NOMO-1 (cell line): Measurements from ENCODE around the gene KRTAP10-8.
"Not testable (repeated sequence)": the region's sequence is repeated elsewhere in the genome, so short reads cannot be mapped to it uniquely, and the experiment has no call there.

ENCODE experiments used
- DNase-seq, 2 experiments: peaks; one replicate each; lab custom pipeline; 2025; ENCODE audit not compliant: unreplicated experiment in 2 of 2; lab: John Stamatoyannopoulos, UW

KRTAP10-8 gene

DNA sequence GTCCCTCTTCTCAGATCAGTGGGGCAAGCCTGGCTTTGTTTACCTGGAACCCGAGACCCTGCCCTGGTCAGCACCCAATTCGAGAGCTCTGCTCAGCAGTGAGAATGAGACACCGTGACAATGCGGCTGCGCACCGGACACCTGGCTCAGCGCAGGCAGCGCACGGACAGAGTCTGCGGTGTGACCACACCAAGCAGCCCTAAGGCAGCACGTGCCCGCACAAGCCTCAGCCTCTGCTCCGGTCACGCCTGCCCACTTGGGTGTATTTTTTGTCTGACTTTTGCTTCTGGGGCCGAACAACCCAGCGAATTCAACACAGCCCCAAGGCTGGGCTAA, 4.7 kb downstream of the KRTAP10-8 start:
- DNase-seq, result no peak

DNA sequence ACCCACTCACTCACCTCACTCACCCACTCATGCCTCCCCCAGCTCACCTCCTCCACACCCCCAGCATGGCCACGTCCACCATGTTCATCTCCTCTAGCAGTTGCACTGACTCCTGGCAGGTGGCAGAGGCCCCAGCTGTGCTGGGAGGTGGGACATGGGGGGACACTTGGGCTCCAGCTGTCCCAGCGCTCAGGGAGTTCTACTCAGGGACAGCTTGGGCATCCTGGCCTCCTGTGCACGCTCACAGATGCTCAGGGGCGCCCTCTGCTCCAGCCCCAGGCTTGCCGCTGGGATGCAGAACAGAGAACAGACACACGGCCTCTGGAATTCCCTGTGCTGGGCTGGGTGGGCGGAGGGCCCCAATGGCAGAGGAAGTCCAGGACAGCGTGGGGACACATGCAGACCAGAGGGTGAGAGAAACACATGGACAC, 5.2 kb downstream of the KRTAP10-8 start:
- no peak for DNase-seq

DNA sequence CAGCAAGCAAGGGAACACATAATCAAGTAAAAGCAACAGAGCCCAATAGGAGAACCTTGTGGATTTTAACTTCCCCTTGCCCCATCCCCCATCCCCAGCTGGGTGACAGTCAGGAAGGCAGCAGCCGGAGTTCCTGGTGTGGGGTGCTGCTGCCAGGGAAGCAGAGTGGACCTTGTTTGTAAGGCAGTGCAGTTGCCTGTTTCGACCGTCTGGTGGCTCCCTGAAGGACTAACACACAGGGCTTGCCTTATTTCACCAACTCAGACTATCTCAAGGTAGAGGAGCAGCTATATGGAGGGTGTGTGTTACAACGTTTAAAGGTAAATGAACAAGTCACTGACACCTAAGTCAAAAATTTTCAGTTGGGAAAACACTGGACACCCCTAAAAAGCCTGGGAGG, 6.6 kb downstream of the KRTAP10-8 start:
- DNase-seq, result no peak

DNA sequence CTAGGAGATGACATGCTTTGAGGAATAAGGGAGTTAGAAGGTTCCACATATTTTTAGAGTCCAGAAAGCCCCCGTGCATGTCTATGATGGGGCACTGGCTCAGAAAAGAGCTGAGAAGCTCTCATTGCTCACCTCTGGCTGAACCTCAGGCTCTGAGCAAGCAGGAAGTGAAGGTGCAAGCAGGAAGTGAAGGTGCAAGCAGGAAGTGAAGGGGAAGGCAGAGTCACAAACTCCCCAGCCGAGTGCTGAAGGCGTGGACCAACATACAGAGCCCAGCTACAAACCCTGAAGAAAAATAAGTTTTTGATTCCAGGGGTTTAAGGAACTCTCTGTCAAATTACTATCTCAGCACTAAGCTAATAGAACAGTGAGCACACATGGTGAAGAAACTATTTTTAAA, 7.0 kb downstream of the KRTAP10-8 start:
- DNase-seq, result no peak

DNA sequence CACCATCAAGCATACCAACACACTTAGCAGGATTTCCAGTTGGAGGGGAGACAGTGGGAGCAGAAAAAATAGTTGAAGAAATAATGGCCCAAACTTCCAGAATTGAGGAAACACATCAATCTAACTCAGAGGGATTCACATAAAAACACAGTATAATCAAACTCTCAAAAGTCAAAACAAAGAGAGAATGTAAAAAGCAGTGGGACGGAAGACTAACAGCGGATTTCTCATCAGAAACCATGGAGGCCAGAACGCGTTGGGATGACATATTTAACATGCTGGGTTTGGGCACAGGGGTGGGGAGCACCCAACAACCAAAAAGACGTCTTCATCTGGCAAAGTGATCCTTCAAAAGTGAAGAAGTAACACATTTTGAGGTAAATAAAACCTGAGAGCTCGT, 8.0 kb downstream of the KRTAP10-8 start:
- no peak for DNase-seq

DNA sequence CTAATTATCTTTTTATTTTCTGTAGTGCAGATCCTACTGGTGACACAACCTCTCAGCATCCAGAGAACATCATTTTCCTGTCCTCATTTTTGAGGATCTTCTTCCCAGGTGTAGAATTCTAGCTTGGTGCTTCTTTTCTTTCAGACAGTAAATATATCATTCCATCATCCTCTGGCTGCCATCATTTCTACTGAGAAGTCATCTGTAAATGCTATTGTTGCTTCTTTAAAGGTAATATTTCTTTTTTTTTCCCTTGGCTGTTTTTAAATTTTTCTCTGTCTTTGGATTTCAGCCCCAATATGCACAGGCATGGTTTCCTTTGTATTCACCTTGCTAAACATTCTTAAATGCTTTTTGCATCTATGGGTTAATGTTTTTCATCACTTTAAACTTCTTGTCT, 11.7 kb downstream of the KRTAP10-8 start:
- no peak for DNase-seq

DNA sequence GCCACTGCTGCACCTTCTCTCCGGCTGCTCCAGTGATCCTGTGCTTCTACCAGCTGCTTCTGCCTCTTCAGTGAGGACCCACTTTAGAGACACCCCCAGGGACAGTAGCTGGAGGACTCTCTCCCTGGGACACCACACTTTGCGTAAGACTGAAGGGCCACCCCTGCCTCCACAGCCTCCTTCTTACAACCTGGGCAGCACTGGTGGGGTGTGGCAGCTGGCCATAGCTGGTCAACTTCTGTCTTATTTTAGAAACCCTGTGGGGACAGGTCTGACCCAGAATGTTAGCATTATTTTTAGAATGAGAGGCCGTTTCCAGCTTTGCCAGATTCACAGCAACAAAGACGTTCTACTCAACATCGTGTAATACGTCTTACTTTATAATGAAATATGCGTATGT, 13.9 kb downstream of the KRTAP10-8 start:
- no peak for DNase-seq

DNA sequence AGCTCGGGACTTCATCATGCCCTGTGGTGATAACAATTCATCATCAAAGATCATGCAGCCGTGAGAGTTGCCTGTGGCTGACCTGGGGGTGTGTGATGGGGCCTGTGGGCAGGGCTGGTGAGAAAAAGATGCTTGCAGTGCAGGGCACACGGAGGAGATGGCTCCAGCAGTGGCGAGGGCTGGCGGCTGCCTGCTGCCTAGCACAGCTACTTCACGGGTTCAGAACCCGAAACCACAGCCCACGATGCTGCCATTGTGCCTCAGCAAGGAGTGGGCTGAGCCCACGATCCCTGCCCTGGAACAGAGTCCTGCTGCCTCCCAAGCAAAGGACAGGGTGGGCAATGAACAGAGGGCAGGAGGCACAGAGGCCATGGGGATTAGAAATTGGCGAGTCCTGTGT, 14.4 kb downstream of the KRTAP10-8 start:
- DNase-seq, result no peak

DNA sequence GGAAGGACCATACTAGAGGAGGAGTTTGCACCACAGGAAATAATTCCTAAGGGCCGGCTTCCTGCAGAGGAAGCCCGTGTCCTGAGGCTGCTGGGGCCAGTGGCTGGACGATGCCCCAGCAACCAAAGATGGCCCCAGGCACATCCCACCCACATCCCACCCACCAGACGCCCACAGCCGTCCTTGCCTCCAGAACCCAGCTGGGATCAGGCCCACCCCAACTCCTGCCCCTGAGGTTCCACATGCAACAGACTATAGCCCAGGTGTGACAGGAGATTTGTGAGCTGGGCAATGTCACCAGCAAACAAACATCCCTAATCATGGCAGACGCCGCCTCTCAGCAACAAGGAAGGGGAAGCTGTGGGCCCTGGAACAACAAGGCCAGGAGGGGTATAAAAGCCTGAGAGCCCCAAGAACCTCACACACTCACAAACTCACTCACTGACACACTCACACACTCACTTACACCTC, 14.8 kb downstream of the KRTAP10-8 start, which contains the start of gene KRTAP10-9:
Gene KRTAP10-9, plus strand, starts transcription at position 421 of the 471 bp plus-strand sequence. CDS start 79 bp downstream, outside the sequence.
- no peak for DNase-seq

DNA sequence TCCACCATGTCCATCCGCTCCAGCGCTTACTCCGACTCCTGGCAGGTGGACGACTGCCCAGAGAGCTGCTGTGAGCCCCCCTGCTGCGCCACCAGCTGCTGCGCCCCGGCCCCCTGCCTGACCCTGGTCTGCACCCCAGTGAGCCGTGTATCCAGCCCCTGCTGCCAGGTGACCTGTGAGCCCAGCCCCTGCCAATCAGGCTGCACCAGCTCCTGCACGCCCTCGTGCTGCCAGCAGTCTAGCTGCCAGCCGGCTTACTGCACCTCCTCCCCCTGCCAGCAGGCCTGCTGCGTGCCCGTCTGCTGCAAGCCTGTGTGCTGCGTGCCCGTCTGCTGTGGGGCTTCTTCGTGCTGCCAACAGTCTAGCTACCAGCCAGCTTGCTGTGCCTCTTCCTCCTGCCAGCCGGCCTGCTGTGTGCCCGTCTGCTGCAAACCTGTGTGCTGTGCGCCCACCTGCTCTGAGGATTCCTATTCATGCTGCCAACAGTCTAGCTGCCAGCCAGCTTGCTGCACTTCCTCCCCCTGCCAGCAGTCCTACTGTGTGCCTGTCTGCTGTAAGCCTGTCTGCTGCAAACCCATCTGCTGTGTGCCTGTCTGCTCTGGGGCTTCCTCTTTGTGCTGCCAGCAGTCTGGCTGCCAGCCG, 15.4 kb downstream of the KRTAP10-8 start:
- not testable (repeated sequence) for DNase-seq

DNA sequence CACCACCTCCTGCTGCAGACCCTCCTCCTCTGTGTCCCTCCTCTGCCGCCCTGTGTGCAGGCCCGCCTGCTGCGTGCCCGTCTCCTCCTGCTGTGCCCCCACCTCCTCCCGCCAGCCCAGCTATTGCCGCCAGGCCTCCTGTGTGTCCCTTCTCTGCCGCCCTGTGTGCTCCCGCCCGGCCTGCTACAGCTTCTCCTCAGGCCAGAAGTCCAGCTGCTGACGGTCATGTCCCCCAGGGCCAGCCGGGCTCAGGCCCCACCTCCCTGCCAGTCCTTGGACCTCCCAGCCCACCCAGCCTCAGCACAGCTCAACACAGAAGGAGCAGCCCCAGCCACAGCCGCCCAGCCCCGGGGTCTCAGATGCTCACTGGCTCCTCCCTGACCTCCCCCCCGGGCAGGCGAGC, 16.0 kb downstream of the KRTAP10-8 start:
- not testable (repeated sequence) for DNase-seq

DNA sequence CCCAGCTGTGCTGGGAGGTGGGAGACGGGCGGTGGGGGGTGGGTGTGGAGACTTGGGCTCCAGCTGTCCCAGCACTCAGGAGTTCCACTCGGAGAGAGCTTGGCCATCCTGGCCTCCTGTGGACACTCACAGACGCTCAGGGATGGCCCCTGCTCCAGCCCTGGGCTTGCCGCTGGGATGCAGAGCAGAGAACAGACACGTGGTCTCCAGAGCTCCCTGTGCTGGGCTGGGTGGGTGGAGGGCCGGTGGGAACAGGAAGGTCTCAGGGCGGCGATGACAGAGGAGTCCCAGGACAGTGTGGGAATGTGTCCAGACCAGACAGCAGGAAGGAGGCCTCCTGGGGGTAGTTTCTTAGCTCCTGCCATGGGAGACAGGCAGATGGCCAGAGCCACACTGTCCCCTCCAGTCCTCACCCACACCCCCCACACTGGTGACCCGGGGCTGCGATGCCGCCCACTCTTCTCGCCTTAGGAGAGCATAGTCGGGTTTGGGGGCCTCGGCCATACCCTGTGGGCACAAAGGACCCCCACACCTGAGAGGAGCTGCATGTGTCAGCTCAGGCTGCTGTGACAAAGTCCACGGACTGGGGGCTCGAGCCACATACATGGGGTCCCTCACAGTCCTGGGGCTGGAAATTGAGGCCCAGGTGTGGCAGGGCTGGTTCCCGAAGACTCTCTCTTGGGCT, 17.0 kb downstream of the KRTAP10-8 start:
- no peak for DNase-seq

DNA sequence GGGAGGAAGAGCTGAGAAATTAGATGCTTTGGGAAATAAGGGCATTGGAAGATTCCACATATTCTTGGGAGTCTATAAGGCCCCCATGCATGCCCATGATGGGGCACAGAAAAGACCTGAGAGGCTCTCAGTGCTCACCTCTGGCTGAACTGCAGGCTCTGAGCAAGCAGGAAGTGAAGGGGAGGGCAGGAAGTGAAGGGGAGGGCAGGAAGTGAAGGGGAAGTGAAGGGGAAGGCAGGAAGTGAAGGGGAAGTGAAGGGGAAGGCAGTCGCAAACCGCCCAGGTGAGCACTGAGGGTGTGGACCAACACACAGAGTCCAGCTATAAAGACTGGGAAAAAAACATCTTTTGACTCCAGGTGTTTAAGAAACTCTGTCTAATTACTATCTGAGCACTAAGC, 18.6 kb downstream of the KRTAP10-8 start:
- no peak for DNase-seq

DNA sequence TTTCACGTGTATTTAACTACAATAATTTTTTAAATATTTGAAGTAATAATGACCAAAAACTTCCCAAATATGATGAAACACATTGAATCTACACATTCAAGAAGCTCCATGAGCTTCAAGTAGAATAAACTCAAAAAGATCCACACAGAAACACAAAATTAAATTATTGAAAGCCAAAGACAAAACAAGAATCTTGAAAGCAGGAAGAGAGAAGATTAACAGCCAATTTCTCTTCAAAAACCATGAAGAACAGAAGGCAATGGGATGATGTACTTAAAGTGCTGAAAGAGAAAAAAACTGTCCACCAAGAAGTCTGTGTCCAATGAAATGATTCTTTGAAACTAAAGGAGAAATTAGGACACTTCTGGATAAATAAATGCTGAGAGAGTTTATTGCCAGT, 20.2 kb downstream of the KRTAP10-8 start:
- DNase-seq, result no peak

DNA sequence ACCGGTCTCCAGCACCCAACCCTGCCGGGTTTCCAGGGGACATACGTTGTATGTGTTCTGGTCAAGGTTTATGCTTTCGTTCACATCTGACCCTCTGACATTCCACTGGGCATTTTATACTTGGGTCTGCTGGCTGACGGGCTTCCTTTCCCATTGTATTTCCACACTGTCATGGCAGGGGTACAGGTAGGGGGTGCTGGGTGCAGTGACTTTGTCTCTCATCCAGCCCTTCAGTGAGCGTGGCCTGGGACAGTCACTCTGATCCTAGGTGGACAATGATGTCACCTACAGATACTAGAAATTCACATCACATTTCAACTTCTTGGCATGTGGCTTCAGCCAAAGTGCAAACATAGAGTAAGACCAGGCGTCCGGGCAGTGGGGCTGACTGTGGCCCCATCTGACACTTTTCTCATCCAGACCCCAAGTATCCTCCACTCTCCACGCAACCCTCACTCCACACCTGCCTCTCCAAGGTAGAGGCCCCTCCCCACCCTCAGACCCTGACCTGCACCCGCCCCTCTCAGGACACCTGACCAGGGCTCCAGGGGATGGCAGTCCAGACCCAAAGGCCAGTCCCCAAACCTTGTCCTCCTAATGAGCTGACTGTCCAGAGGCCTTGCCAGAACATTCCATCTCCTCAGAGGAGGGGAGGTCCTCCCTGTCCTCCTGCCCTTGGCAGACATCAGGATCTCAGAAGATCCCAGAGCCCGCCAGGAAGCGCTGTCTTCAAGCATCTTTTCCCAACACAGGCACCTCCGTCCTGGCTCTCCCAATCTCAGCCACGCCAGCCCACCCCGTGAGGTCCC, 24.5 kb downstream of the KRTAP10-8 start:
- no peak for DNase-seq

DNA sequence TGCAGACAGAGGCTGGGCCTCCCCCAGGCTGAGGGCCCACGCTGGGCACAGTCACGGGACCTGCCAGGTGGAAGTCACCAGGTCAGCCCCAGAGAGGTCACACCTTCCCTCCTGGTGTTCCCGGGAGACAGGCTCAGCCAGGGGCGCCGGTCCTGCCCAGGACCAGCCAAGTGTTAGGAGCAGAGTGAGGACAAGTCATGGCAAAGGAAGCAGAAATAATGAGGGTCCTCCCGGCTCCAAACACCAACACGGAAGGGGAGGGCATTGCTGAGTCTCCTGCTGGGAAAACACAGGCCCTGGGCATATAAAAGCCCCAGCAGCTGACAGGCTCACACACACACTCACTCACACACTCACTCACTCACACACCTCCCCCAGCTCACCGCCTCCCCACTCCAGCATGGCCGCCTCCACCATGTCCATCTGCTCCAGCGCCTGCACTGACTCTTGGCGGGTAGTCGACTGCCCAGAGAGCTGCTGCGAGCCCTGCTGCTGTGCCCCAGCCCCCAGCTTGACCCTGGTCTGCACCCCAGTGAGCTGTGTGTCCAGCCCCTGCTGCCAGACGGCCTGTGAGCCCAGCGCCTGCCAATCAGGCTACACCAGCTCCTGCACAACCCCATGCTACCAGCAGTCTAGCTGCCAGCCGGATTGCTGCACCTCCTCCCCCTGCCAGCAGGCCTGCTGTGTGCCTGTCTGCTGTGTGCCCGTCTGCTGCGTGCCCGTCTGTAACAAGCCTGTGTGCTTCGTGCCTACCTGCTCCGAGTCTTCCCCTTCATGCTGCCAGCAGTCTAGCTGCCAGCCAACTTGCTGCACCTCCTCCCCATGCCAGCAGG, 25.4 kb downstream of the KRTAP10-8 start, which contains the start of gene KRTAP10-10:
Gene KRTAP10-10, plus strand, starts transcription at position 339 of the 833 bp plus-strand sequence. Its CDS starts 62 bp downstream, at position 401.
- DNase-seq, result no peak

DNA sequence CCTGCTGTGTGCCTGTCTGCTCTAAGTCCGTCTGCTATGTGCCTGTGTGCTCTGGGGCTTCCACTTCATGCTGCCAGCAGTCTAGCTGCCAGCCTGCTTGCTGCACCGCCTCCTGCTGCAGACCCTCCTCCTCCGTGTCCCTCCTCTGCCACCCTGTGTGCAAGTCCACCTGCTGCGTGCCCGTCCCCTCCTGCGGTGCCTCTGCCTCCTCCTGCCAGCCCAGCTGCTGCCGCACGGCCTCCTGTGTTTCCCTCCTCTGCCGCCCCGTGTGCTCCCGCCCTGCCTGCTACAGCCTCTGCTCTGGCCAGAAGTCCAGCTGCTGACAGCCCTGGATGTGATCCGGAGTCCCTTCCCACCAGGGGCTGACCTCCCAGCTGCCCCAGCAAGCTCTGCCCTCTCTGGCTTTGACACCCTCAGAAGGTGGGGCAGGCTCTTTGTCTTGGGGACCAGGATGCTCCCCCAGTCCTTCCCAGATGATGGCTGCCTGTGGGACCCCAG, 26.0 kb downstream of the KRTAP10-8 start:
- DNase-seq, result not testable (repeated sequence)

DNA sequence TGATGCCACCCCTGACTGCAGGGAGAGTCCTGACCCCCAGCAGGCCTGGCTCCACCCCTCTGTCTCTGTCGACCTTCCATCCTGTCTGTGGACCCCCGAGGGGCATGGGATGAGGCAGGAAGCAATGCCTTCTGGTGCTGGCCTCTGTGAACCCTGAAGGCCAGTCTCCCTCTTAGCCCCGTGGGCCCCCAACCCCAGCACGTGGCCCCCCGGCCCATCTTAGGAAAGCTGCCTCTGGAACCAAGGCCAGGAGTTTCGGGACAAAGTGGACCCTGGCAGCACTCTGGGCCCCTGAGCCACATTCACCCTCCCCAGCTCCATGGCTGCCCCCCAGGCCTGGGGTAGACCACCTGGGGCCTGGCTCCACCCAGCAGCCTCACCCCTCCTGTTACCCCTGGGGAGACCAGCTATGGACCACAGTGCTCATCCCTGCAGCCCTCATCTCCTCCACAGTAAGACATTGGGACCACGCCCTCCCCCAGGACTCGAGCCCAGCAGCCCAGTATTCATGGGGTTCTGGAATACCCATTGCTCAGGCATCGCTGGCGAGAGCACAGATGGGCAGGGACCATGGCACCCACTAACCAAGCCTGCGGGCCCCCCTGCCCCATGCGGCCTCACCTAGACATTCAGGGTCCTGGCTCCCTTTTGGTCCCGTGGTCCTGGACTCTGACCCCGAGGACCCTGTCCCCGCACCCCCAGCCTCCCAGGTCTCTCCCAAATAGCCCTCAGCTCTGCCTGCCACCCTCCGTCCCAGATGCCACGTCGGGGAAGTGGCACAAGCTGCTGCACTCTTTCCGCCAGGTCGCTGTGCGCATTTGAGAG, 26.8 kb downstream of the KRTAP10-8 start:
- not testable (repeated sequence) for DNase-seq

DNA sequence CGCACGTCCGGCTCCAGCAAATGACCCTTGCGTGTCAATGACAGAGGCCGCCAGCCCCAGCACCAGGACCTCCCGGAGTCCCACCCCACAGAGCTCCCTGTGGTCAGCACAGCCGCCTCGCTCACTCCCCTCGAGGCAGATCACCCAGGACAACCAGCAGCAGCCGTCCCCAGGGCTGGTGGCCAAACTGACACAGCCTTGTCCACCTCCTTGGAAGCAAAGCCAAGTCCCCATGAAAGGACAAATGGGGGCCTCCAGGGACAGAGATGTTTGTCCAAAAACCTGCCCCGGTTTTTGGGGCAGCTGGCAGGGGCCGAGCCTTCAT, 27.4 kb downstream of the KRTAP10-8 start:
- no peak for DNase-seq

DNA sequence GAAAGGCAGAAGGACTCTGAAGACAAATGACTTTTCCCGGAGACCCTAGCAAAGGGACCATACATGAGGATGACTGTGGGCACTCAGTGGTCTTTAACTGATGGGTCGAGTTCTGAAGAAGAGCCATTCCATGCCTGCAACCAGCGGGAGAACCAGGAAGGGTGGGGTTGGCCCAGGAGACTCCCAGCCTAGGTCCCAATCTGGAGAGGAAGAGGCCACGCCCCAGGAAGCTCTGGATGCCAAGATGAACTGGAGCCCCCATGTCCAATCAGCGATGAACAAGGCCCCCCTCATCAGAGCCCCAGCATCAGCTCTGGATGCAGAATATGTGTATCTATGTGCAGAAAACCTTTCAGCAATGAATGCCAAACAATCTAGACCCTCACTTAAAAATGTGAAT, 28.9 kb downstream of the KRTAP10-8 start:
- DNase-seq, result no peak
